GM10847 (cell line): Measurements from ENCODE around the gene MS4A4A.

Experiments used
- POLR2A ChIP-seq: IDR thresholded peaks from 2 replicates; pipeline ENCODE4 v1.6.1; 2011; ENCODE audit not compliant: insufficient read length; ENCODE audit errors: extremely low read depth

MS4A4A gene

GRCh38 chr11:60281485-60281884, 1.0 kb downstream of the MS4A4A start:
- no peak for TF ChIP-seq POLR2A

- no peak for TF ChIP-seq POLR2A
Observed at GRCh38 chr11:60282286-60282685, 1.8 kb downstream of the MS4A4A start.

GRCh38 chr11:60288531-60288930, 8.1 kb downstream of the MS4A4A start:
- no peak for TF ChIP-seq POLR2A

DNA sequence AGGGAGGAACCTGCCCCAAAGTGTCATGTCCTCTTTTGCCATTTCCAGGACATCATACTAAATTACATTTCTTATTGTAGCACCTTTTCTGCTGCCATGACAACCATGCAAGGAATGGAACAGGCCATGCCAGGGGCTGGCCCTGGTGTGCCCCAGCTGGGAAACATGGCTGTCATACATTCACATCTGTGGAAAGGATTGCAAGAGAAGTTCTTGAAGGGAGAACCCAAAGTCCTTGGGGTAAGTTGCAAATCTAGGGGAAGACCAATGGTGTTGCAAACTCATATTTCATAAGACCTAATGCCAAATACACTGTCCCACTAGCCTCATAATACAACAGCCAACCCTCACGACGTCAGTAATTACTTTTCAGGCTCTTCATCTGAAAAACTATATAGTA, 11.7 kb downstream of the MS4A4A start:
- no peak for TF ChIP-seq POLR2A

DNA sequence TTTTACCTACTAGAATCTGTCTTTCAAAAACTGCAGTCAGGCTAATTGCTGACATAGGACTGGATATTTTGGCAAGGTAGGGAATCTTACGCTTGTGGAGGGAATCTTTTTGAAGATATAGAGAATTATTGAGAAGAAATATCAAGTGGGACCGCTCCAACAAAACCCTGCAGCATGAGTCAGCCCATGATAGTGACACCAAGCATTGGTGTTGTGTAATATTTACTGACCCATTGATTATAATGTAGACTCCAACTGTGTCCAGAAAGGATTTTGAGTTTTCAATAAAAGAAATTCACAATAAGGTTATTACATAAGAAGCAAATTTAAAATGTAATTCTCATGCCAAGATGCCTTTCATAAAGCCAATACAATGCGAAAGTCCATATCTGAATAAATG, 20.7 kb downstream of the MS4A4A start:
- TF ChIP-seq POLR2A: no peak

DNA sequence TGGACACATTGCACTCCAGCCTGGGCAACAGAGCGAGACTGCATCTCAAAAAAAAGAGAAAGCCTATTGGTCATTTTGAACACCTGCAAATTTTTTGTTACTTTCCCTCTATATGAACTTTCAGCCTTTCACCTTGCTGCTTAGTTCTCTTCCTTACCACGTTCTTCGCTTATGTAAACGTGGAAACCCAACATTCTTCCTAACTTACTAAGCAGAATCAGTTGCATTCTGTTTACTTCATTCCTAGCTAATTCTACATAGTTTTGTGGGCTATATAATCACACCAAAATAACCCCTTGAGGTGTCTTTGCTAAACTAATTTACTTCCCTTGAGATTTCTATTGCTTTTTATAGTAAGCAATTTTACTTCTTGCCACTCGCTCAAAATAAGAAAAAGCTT, 23.2 kb downstream of the MS4A4A start:
- TF ChIP-seq POLR2A: no peak

- TF ChIP-seq POLR2A: no peak
Observed at GRCh38 chr11:60305906-60306619, 25.6 kb downstream of the MS4A4A start.

DNA sequence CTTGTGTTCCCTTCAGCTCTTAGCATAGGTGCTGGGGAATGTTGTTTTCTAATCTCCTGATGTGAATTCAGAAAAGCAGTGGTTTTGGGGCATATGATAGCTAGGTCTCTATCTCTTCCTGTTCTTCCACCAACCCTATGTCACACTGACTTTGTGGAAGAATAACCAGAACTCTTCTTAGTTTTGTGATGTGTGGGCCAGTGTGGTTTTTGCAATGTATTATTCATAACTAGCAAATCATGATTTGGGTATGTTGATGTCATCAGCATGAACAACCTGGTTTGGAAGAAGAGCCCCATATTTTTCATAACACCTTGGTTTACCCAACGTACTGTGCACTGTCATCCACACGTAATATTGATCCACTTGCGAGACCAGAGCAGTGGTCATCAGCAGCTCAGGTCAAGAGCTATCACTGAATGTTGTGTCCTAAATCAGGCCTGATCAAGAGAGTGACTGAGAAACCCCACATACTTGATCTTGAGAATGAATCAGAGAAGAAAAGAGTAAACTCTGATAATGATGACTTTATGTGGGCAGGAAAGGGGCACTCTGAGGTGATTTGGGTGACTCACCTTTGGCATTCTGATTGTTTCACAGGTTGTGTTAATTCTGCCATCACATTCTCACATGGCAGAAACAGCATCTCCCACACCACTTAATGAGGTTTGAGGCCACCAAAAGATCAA, 27.2 kb downstream of the MS4A4A start:
- no peak for TF ChIP-seq POLR2A

GRCh38 chr11:60310407-60310998, 30.0 kb downstream of the MS4A4A start:
- TF ChIP-seq POLR2A: no peak

DNA sequence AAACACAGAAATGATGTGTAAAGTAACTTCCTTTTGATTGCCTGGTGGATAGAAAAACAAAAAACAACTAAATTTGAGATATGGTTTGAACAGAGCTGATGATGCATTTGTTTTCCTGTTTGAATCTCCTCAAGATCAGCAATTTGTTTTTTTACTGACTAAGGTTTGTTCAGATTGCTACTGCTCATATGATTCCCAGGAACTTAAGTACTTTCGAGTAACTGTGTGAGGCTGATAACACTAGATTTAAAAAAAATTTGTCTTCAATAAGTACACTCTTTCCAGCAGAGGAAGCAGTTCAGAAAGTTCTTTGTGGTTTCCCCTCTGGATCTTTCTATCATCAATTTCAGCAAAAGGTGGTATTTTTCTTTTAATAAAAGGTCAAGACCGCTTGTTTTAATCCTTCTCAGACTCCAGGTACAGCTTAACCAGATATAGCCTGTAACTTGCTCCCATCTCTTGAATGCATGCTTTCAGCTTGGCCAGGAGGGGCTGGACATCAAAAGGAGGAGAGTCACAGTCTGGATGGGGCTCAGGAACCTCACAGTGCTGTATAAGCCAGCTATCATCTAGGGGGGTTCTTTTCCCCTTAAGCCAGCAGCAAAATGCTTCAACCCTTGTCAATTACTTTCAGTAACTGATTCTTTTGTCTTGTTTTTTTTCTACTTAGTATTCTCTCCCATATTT, 34.3 kb downstream of the MS4A4A start:
- TF ChIP-seq POLR2A: no peak

- no peak for TF ChIP-seq POLR2A
Observed at GRCh38 chr11:60315871-60316270, 35.4 kb downstream of the MS4A4A start.

DNA sequence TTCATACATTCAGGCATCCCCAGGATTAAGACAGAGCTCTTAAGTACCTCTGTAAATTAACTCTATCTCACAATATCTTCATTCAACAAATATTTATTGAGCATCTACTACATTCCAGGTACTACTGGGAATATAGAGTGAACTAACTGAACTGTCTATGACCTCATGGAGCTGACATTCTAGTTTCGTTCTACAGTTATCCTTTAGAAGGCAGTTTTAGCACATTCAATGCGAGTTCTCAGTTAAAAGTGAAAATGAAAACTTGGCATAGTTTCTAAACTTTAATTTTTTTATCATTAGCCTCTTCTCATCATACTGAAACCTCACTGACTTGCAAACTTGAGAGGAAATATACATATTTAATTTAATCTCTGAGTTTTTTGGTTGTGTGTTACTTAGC, 35.9 kb downstream of the MS4A4A start:
- no peak for TF ChIP-seq POLR2A

DNA sequence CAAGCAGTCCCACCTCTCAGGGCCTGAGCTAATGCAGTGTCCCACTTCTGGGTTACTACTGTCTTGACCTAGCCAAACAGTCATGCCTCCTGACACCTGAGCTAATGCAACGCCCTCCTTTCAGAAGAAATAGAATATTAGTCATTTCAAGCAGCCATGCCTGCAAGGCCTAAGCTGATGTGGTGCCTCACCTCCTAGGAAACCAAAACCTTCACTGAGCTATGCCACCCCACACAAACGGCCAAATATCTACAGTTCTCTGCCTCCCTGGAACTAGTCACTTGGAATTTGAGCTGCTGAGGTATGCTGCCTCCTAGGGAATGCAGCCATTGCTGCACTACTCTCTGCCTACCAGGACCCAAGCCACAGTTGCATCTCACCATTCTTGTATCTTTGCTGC, 38.3 kb downstream of the MS4A4A start:
- TF ChIP-seq POLR2A: no peak

DNA sequence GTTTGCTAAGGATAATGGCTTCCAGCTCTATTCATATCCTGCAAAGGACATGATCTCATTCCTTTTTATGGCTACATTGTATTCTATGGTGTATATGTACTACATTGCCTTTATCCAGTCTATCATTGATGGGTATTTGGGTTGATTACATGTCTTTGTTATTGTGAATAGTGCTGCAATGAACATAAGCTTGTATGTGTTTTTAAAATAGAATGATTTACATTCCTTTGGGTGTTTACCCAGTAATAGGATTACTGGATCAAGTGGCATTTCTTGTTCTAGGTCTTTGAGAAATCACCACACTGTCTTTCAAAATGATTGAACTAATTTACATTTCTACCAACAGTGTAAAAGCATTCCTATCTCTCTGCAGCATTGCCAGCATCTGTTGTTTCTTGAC, 40.6 kb downstream of the MS4A4A start:
- TF ChIP-seq POLR2A: no peak

DNA sequence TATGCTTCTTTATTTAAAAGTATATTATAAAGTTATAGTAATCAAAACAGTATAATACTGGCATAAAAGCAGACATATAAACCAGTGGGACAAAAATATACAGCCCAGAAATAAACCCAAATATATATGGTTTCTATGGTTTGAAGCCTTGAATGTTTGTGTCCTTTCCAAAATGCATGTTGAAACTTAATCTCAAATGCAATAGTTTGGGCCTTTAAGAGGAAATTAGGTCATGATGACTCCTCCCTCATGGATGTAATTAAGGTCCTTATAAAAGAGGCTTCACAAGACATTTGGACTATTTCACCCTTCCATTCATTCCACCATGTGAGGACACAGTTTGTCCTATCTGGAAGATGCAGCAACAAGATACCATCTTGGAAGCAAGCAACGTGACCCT, 46.5 kb downstream of the MS4A4A start, which contains the start of gene MS4A6E:
Gene MS4A6E, plus strand, starts transcription at position 301 of the 400 bp plus-strand sequence. CDS start 7,641 bp downstream, outside the sequence.
- TF ChIP-seq POLR2A: no peak

DNA sequence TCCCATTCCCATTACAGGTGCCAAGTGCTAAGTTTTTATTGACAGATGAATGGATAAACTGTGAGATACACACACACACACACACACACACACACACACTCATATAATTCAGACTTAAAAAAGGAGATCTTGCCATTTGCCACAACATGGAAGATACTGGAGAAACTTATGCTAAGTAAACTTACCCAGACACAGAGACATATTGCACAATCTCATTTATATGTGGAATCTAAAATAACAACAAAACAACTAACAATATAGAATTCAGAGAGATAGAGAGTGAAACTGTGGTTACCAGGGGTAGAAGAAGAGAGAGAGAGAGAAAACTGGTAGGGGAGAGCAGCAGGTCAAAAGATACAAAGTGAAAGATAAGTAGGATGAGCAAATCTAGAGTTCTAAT, 48.0 kb downstream of the MS4A4A start:
- no peak for TF ChIP-seq POLR2A
